ENCODE results near the gene MAP7D1.

The MAP7D1 gene

DNA sequence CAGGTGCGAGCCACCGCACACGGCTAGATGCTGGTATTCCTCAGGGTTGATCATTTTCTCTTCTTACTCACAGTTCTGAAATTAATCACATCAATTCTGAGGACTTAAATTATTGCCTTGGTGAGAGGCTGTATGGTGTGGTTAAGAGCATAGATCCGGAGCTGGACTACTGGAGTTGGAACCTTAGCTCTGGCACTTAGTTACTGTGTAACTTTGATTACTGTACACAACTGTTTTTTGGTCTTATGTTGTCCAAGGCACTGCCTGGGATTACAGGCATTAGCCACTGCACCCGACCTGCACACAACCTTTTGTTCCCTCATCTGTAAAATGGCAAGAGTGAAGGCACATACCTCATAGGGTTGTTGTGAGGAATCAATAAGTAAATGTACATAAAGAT, 42.7 kb downstream of the MAP7D1 start:
- in situ Hi-C loops (cut with HindIII; ENCODE audit: low sequenced_read_pairs) = no loop called here

GRCh38 chr1:36199934-36200741, 44.2 kb downstream of the MAP7D1 start:
- in situ Hi-C loops (cut with HindIII; ENCODE audit: low sequenced_read_pairs) = no loop called here

GRCh38 chr1:36203027-36203553, 47.1 kb downstream of the MAP7D1 start:
- in situ Hi-C loops (cut with HindIII; ENCODE audit: low sequenced_read_pairs) = no loop called here

- in situ Hi-C loops (cut with HindIII; ENCODE audit: low sequenced_read_pairs) = no loop called here
These were observed 47.8 kb downstream of the MAP7D1 start for GRCh38 chr1:36203554-36204346.

DNA sequence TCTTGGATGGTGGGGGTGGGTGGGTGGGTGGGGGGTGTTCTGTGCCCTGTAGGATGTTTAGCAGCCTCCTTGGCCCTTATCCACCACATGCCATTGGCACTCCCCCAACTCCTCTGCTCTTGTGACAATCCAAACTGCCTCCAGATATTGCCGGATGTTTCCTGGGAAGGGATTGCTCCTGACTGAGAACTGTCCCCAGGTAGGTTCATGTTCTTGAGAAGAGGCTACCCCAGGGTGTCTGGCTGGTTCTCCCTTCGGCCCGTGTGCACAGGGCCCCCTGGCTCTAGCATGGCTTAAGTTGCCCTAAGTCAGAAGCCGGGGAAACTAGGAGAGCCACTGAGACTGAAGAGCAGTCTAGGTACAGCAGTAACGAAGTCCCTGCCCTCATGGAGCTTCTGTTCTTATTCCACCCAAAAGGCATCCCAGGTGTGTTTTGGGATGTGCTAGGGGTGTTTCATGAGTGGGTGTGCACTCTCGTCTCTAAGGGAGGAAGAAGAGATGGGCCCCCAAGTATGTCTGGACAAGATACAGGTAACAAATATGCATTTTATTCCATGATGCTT, 48.5 kb downstream of the MAP7D1 start:
- in situ Hi-C loops (cut with HindIII; ENCODE audit: low sequenced_read_pairs) = no loop called here

GRCh38 chr1:36206323-36206858, 50.4 kb downstream of the MAP7D1 start:
- in situ Hi-C loops (cut with HindIII; ENCODE audit: low sequenced_read_pairs) = no loop called here

DNA sequence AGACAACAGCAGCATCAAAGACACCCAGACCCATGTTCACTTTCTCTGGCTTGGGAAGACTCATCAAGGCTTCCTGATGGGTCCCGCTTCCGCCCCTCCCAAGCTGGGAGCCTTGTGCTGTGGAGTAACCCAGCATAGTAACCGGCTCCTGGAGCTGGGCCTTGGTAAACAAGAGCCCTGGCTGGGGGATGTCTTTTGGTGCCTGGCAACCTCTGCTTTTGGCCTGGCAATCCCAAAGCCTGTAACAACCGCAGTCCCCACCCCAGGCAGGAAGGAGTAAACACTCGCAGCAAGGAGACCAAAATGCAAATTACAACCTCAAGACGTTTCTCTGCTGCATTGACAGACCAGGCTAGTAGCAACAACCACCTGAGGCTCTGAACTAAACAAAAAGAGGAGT, 51.4 kb downstream of the MAP7D1 start:
- in situ Hi-C loops (cut with HindIII; ENCODE audit: low sequenced_read_pairs) = no loop called here

GRCh38 chr1:36208978-36209703, 53.2 kb downstream of the MAP7D1 start:
- in situ Hi-C loops (cut with HindIII; ENCODE audit: low sequenced_read_pairs) = no loop called here

- in situ Hi-C loops (cut with HindIII; ENCODE audit: low sequenced_read_pairs) = no loop called here
These were observed 55.3 kb downstream of the MAP7D1 start for GRCh38 chr1:36211307-36211706.

DNA sequence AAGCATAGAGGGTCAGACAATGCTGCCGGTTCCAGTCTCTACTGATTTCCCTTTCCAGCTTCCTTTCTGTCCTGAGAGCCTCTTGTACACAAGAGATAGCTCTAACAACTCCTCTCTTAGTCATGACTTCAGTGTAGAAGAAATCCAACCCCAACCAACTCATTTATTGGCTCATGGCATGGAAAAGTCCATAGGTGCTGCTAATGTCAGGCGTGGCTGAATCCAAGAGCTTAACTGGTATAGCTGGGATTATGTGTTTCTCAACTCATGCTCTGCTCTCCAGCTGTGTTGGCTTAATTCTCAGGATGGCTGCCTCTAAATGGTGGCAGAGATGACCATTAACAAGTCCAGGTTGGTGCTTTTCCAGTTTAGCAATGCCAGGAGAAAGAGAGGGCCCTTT, 55.9 kb downstream of the MAP7D1 start:
- in situ Hi-C loops (cut with HindIII; ENCODE audit: low sequenced_read_pairs) = no loop called here

- in situ Hi-C loops (cut with HindIII; ENCODE audit: low sequenced_read_pairs) = no loop called here
These were observed 56.8 kb downstream of the MAP7D1 start for GRCh38 chr1:36212782-36213181.

DNA sequence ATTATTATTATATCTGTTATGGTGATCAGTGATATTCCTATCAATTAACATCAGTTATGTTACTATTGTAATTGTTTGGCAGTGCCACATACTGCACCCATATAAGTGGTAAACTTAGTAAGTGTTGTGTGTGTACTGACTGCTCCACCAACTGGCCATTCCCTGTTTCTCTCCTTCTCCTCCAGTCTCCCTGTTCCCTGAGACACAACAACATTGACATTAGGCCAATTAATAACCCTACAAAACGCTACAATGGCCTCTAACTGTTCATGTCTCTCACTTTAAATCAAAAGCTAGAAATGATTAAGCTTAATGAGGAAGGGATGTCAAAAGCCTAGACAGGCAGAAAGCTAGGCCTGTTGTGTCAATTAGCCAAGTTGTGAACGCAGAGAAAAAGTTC, 61.7 kb downstream of the MAP7D1 start:
- in situ Hi-C loops (cut with HindIII; ENCODE audit: low sequenced_read_pairs) = no loop called here

DNA sequence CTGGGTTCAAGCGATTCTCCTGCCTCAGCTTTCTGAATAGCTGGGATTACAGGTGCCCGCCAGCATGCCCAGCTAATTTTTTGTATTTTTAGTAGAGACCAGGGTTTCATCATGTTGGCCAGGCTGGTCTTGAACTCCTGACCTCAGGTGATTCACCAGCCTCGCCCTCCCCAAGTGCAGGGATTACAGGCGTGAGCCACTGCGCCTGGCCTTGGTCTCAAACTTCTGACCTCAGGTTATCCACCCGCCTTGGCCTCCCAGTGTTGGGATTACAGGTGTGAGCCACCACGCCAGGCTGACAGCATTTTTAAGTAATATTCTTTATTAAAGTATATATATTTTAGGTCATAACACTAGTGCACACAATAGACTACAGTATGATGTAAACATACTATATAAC, 65.9 kb downstream of the MAP7D1 start:
- in situ Hi-C loops (cut with HindIII; ENCODE audit: low sequenced_read_pairs) = loop anchor here (10.0 kb wide), 1 partner anchor 63 kb away; no protein-coding TSS in a partner anchor

DNA sequence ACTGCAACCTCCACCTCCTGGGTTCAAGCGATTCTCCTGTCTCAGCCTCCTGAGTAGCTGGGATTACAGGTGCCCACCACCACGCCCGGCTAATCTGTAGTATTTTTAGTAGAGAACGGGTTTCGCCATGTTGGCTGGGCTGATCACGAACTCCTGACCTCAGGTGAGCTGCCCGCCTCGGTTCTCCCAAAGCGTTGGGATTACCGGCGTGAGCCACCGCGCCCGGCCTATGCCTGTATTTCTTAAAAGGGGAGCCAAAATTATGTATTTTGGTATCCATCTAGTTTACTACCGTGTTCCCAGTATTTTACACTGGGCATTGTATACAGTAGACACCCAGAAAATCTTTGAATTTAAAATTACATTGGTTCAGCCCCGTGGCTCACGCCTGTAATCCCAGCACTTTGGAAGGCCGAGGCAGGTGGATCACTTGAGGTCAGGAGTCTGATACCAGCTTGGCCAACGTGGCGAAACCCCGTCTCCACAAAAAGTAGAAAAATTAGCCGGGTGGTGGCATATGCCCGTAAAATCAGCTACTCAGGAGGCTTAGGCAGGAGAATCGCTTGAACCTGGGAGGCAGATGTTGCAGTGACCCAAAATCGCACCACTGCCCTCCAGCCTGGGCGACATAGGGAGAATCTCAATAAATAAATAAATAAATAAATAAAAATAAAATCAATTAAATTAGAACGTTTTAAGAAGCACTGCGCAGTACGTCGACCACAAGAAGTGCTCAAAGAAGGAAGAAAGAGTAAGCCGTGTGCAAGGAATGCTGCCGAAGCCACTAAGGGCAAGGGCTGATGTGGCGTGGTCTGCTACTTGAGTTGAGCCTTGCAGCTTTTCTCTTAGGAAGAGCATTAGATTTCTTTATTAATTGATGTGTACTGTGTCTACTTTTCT, 66.8 kb downstream of the MAP7D1 start:
- in situ Hi-C loops (cut with HindIII; ENCODE audit: low sequenced_read_pairs) = loop anchor here (10.0 kb wide), 1 partner anchor 62 kb away; no protein-coding TSS in a partner anchor

- in situ Hi-C loops (cut with HindIII; ENCODE audit: low sequenced_read_pairs) = loop anchor here (10.0 kb wide), 1 partner anchor 61 kb away; no protein-coding TSS in a partner anchor
These were observed 67.5 kb downstream of the MAP7D1 start for GRCh38 chr1:36223381-36223995.

DNA sequence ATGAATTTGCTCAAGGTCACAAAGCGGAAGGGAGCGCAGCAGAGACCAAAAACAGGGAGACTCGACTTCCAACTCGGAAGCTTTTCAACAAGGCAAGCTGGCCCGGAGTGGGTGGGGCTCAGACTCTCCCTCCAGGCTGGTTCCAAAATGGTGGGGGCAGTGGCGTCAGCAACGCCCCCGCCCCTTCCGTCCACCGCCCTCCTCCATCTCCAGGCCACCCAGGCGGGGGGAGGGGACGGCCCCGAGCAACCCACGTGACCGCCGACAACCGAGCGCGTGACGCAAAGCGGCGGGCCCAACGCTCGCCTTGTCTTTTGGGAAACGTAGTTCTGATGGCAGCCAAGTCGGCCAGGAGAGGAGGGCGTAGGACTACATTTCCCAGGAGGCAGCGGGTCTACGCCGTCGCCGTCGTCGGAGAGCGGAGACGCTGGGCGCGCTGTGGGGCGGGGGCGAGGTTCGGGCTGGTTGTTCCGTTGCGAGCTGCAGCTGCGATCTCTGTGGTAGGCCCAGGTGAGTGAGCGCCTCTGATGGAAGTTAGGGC, 68.1 kb downstream of the MAP7D1 start, which contains the start of gene THRAP3:
THRAP3 (plus strand) TSS at position 448 of the 541 bp plus-strand sequence. CDS start 58,121 bp downstream, outside the sequence.
- in situ Hi-C loops (cut with HindIII; ENCODE audit: low sequenced_read_pairs) = loop anchor here (10.0 kb wide), 1 partner anchor 61 kb away; no protein-coding TSS in a partner anchor

- in situ Hi-C loops (cut with HindIII; ENCODE audit: low sequenced_read_pairs) = loop anchor here (10.0 kb wide), 1 partner anchor 60 kb away; no protein-coding TSS in a partner anchor
These were observed 68.8 kb downstream of the MAP7D1 start for GRCh38 chr1:36224537-36225282.
